ENCODE measurements around the gene PASK. TPM values are rescaled to one million over a fixed set of nuclear protein-coding genes. Genes with fewer than 3 reads are reported as not detected.

Gene PASK
- total and polyA plus RNA-seq, 2 experiments from 2014 or later, result 0.56 to 2.1 TPM

DNA sequence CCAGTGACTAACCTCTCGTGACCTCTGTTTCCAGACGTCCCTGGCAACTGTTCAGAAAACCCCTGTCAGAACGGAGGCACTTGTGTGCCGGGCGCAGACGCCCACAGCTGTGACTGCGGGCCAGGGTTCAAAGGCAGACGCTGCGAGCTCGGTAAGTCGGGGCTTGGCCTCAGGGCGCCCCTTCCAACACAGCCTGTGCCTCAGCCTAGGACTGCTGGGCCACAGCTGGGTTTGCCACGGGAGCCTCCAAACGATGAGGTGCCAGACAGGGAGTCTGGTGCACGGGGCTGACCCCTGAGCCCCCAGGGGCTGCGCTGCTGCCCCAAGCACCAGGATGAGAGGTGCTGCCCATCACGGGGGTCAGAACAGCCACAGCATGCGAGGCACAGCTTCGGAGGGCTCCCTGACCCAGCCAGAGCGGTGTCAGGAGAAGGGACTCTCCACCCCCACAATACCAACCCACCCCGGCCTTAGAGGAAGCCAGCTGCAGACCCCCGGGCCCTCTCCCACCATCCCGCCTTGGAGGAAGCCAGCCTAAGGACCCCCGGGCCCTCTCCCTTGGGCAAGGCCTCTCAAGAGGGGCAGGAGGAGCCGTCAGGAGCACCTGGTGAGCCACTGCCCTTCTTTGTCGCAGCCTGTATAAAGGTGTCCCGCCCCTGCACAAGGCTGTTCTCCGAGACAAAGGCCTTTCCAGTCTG lies 67.5 kb downstream of the PASK start:
- in situ Hi-C loops (cut with MboI), result no loop called here
- Histone ChIP-seq H3K9me2 (ENCODE audit: insufficient read depth) (no peaks in the 10 kb centered on the region), H4K20me1 (ENCODE audit: insufficient read depth) (no peaks in the 10 kb centered on the region), H3K9me3 (ENCODE audit: low read depth) (no peaks in the 10 kb centered on the region), H2AFZ (no peak overlapping the region), H3K4me1 (ENCODE audit: insufficient read depth) (no peaks in the 10 kb centered on the region), H3K36me3 (ENCODE audit: low read depth) (peaks cover 14% of the 10 kb centered on the region; the same call in 1 of the 2 replicates), H3K9ac (no peak overlapping the region), H3K4me2 (ENCODE audit: unreplicated experiment) (no peak overlapping the region), H3F3A (ENCODE audit: insufficient read depth) (peaks cover 19% of the 10 kb centered on the region), H3K27me3 (replicated peaks; ENCODE audit: insufficient read depth) (no peaks in the 10 kb centered on the region), H3K79me2 (ENCODE audit: insufficient read depth) (no peaks in the 10 kb centered on the region), H3K4me3 (no peak overlapping the region), H3K27ac (no peak overlapping the region)
- DNase-seq, result no peak
- TF ChIP-seq EZH2phosphoT487 (IDR thresholded peaks at IDR 0.05; ENCODE audit: insufficient read depth, low read depth) (no peak), EZH2 (IDR thresholded peaks at IDR 0.05; ENCODE audit: insufficient read depth, poor library complexity, severe bottlenecking) (no peak)
- WGBS, 2 experiments (ENCODE audit: low coverage in 1 of 2, low lambda C conversion rate in 2 of 2, missing lambda C conversion rate in 2 of 2), result 66 to 70% methylated on average over 26 of the region's 28 CpGs

DNA sequence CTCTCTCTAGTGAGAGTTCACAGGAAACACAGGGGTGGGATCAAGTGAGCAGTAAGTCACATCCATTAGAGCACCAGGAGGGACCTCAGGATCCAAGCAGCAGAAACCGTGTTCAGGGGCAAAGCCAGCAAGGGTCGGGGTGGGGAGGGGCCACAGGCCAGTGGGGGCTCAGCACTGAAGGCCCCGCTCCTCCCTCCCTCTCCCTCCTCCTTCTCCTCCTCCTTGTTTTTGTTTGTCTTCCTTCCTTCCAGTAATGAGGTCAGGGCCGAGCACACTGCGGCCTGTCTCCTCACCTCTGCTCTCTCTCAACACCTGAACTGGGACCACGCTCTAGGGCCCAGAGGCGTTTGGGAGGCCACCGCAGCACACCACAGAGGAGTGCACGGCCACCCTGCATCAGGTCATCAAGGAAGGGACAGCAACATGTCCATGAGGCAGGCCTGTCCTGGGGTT lies 68.1 kb downstream of the PASK start:
- 75 to 80% methylated on average over 7 to 9 of the region's 9 CpGs for WGBS, 2 experiments (ENCODE audit: low coverage in 1 of 2, low lambda C conversion rate in 2 of 2, missing lambda C conversion rate in 2 of 2)
- H3K27ac ChIP-seq, result no peak overlapping the region
- no peaks in the 10 kb centered on the region for H3K9me3 ChIP-seq (ENCODE audit: low read depth)
- H3K4me1 ChIP-seq (ENCODE audit: insufficient read depth), result no peaks in the 10 kb centered on the region
- no peak for TF ChIP-seq EZH2 (IDR thresholded peaks at IDR 0.05; ENCODE audit: insufficient read depth, poor library complexity, severe bottlenecking)
- no peak for TF ChIP-seq EZH2phosphoT487 (IDR thresholded peaks at IDR 0.05; ENCODE audit: insufficient read depth, low read depth)
- H3K27me3 ChIP-seq (replicated peaks; ENCODE audit: insufficient read depth), result no peaks in the 10 kb centered on the region
- H3K36me3 ChIP-seq (ENCODE audit: low read depth), result peaks cover 8% of the 10 kb centered on the region; the same call in 1 of the 2 replicates
- peaks cover 19% of the 10 kb centered on the region for H3F3A ChIP-seq (ENCODE audit: insufficient read depth)
- no peaks in the 10 kb centered on the region for H4K20me1 ChIP-seq (ENCODE audit: insufficient read depth)
- H3K9ac ChIP-seq, result no peak overlapping the region
- no peaks in the 10 kb centered on the region for H3K9me2 ChIP-seq (ENCODE audit: insufficient read depth)
- no peaks in the 10 kb centered on the region for H3K79me2 ChIP-seq (ENCODE audit: insufficient read depth)
- DNase-seq, result no peak
- H3K4me3 ChIP-seq, result no peak overlapping the region
- H2AFZ ChIP-seq, result no peak overlapping the region
- H3K4me2 ChIP-seq (ENCODE audit: unreplicated experiment), result no peak overlapping the region
- in situ Hi-C loops (cut with MboI), result no loop called here

DNA sequence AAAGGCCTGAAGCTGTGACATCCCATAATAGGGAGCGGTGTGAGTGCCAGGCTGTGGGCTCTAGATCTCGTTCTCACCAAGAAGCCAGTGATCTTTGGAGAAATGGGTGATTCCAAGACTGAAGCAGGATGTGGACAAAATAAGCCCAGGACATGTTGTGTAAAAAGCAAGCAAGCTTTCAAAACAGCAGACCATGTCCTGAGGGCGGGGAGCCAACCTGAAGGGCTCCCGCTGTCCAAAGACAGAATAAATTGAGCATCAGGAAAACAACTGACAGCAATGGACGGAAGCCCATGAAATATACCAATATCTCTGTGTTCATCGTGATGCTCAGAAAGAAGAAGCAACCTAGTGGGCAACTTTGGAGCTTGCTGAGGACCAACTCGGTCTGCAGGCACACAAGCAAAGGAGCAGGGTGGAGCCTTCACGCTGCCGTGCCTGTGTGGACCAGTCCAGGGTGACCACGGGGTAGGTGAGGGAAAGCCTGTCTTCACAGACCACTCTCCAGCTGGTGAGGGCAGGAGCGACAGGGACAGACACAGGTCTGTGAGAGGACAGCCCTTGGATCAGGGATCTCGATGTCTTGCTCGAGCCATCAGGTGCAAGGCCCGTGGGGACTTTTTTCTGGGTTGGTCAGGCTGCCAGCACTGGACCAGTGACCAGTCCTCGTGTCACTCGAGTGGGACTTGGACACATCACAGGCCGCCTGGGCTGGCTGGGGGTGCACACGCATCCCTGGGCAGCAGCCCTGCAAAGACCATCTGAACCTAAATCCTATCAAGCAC lies 68.7 kb downstream of the PASK start:
- Histone ChIP-seq H3K9me2 (ENCODE audit: insufficient read depth) (no peaks in the 10 kb centered on the region), H3K9me3 (ENCODE audit: low read depth) (no peaks in the 10 kb centered on the region), H3K36me3 (ENCODE audit: low read depth) (peaks cover 11% of the 10 kb centered on the region; the same call in 1 of the 2 replicates), H3K79me2 (ENCODE audit: insufficient read depth) (no peaks in the 10 kb centered on the region), H3K4me1 (ENCODE audit: insufficient read depth) (no peaks in the 10 kb centered on the region), H2AFZ (no peak overlapping the region), H4K20me1 (ENCODE audit: insufficient read depth) (no peaks in the 10 kb centered on the region), H3K4me3 (no peak overlapping the region), H3F3A (ENCODE audit: insufficient read depth) (peaks cover 19% of the 10 kb centered on the region), H3K9ac (no peak overlapping the region), H3K4me2 (ENCODE audit: unreplicated experiment) (no peak overlapping the region), H3K27ac (no peak overlapping the region), H3K27me3 (replicated peaks; ENCODE audit: insufficient read depth) (no peaks in the 10 kb centered on the region)
- in situ Hi-C loops (cut with MboI), result no loop called here
- no peak for TF ChIP-seq EZH2phosphoT487 (IDR thresholded peaks at IDR 0.05; ENCODE audit: insufficient read depth, low read depth)
- TF ChIP-seq EZH2 (IDR thresholded peaks at IDR 0.05; ENCODE audit: insufficient read depth, poor library complexity, severe bottlenecking), result no peak
- DNase-seq, result no peak
- 53 to 59% methylated on average over 18 of the region's 18 CpGs for WGBS, 2 experiments (ENCODE audit: low coverage in 1 of 2, low lambda C conversion rate in 2 of 2, missing lambda C conversion rate in 2 of 2)

DNA sequence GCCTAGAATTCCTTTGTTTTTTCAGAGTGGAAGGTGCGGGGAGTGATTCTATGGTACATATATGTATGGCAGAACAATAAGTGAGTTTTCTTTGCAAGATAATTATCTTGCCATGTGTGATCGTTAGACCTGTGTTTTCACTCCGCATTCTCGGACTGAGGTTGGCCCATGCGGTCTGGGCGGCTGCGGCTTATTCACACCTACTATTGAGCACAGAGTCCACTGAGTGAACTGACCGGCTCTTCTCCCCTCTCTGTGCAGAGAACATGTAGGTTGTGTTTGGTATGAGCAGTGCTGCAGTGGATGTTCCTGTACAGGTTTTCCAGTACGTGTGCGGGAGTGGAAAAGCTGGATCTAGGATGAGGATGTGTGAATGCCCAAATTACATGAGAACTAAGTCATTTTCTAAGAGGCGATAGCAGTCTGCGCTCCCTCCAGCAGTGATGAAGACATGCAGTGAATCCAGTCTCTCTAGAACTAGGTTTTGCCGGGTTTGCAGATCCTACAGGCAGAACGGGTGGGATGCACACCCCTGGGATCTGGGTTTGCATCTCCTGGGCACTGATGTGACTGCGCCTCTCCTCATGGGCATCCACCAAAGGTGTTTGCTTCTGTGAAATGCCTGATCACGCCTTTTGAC lies 74.3 kb downstream of the PASK start:
- no peak overlapping the region for H3K27ac ChIP-seq
- no peaks in the 10 kb centered on the region for H3K9me2 ChIP-seq (ENCODE audit: insufficient read depth)
- in situ Hi-C loops (cut with MboI), result no loop called here
- no peak for DNase-seq
- H3K9me3 ChIP-seq (ENCODE audit: low read depth), result no peaks in the 10 kb centered on the region
- no peaks in the 10 kb centered on the region for H3K4me1 ChIP-seq (ENCODE audit: insufficient read depth)
- peaks cover 7% of the 10 kb centered on the region; the same call in 1 of the 2 replicates for H3K36me3 ChIP-seq (ENCODE audit: low read depth)
- no peak for TF ChIP-seq EZH2 (IDR thresholded peaks at IDR 0.05; ENCODE audit: insufficient read depth, poor library complexity, severe bottlenecking)
- no peak overlapping the region for H3K4me3 ChIP-seq
- no peak overlapping the region for H2AFZ ChIP-seq
- no peak overlapping the region for H3K9ac ChIP-seq
- H3F3A ChIP-seq (ENCODE audit: insufficient read depth), result peaks cover 1% of the 10 kb centered on the region; the same call in 1 of the 2 replicates
- no peak overlapping the region for H3K4me2 ChIP-seq (ENCODE audit: unreplicated experiment)
- 92 to 93% methylated on average over 16 of the region's 16 CpGs for WGBS, 2 experiments (ENCODE audit: low coverage in 1 of 2, low lambda C conversion rate in 2 of 2, missing lambda C conversion rate in 2 of 2)
- no peaks in the 10 kb centered on the region for H4K20me1 ChIP-seq (ENCODE audit: insufficient read depth)
- no peaks in the 10 kb centered on the region for H3K27me3 ChIP-seq (replicated peaks; ENCODE audit: insufficient read depth)
- no peaks in the 10 kb centered on the region for H3K79me2 ChIP-seq (ENCODE audit: insufficient read depth)
